ENCODE data around the gene KRT86. TPM values are rescaled to one million over a fixed set of nuclear protein-coding genes. Genes with fewer than 3 reads are reported as not detected.

KRT86 gene
- total RNA-seq, 1 donor from 2014 or later = 0.52 TPM

GRCh38 chr12:52333321-52333720, 58.9 kb downstream of the KRT86 start:
- H3K27ac ChIP-seq (ENCODE audit: low read depth, low read length) = no peak overlapping the region
- no peak overlapping the region for H3K9ac ChIP-seq (ENCODE audit: low read depth in 1 of 3, low read length in 3 of 3)
- no peak overlapping the region for H3K4me3 ChIP-seq (ENCODE audit: low read length in 3 of 3)
- peaks cover 4 to 8% (median 5%) of the 10 kb centered on the region in 3 donors for H3K27me3 ChIP-seq (ENCODE audit: control insufficient read depth in 3 of 3, insufficient read depth in 3 of 3, low read length in 3 of 3)
- H3K4me1 ChIP-seq (ENCODE audit: control insufficient read depth in 3 of 3, insufficient read depth in 3 of 3, low read length in 3 of 3) = no peaks in the 10 kb centered on the region
- peaks cover 0 to 2% (median 0%) of the 10 kb centered on the region in 3 donors for H3K9me3 ChIP-seq (ENCODE audit: control insufficient read depth in 3 of 3, low read length in 3 of 3)
- H3K36me3 ChIP-seq (ENCODE audit: control insufficient read depth in 3 of 3, insufficient read depth in 3 of 3, low read length in 3 of 3) = no peaks in the 10 kb centered on the region

- no peak overlapping the region for H3K4me3 ChIP-seq (ENCODE audit: low read length in 3 of 3)
- H3K9ac ChIP-seq (ENCODE audit: low read depth in 1 of 3, low read length in 3 of 3) = no peak overlapping the region
- no peaks in the 10 kb centered on the region for H3K4me1 ChIP-seq (ENCODE audit: control insufficient read depth in 3 of 3, insufficient read depth in 3 of 3, low read length in 3 of 3)
- no peak overlapping the region for H3K27ac ChIP-seq (ENCODE audit: low read depth, low read length)
- H3K9me3 ChIP-seq (ENCODE audit: control insufficient read depth in 3 of 3, low read length in 3 of 3) = peaks cover 0 to 2% (median 0%) of the 10 kb centered on the region in 3 donors
- no peaks in the 10 kb centered on the region for H3K36me3 ChIP-seq (ENCODE audit: control insufficient read depth in 3 of 3, insufficient read depth in 3 of 3, low read length in 3 of 3)
- peaks cover 5 to 7% (median 7%) of the 10 kb centered on the region in 3 donors for H3K27me3 ChIP-seq (ENCODE audit: control insufficient read depth in 3 of 3, insufficient read depth in 3 of 3, low read length in 3 of 3)
These were observed 59.7 kb downstream of the KRT86 start for GRCh38 chr12:52334185-52334584.

- H3K36me3 ChIP-seq (ENCODE audit: control insufficient read depth in 3 of 3, insufficient read depth in 3 of 3, low read length in 3 of 3) = no peaks in the 10 kb centered on the region
- H3K27me3 ChIP-seq (ENCODE audit: control insufficient read depth in 3 of 3, insufficient read depth in 3 of 3, low read length in 3 of 3) = peaks cover 3 to 9% (median 7%) of the 10 kb centered on the region in 3 donors
- H3K4me1 ChIP-seq (ENCODE audit: control insufficient read depth in 3 of 3, insufficient read depth in 3 of 3, low read length in 3 of 3) = no peaks in the 10 kb centered on the region
- H3K9ac ChIP-seq (ENCODE audit: low read depth in 1 of 3, low read length in 3 of 3) = no peak overlapping the region
- no peak overlapping the region for H3K27ac ChIP-seq (ENCODE audit: low read depth, low read length)
- H3K4me3 ChIP-seq (ENCODE audit: low read length in 3 of 3) = no peak overlapping the region
- peaks cover 0 to 2% (median 0%) of the 10 kb centered on the region in 3 donors for H3K9me3 ChIP-seq (ENCODE audit: control insufficient read depth in 3 of 3, low read length in 3 of 3)
These were observed 61.3 kb downstream of the KRT86 start for GRCh38 chr12:52335598-52336262.

DNA sequence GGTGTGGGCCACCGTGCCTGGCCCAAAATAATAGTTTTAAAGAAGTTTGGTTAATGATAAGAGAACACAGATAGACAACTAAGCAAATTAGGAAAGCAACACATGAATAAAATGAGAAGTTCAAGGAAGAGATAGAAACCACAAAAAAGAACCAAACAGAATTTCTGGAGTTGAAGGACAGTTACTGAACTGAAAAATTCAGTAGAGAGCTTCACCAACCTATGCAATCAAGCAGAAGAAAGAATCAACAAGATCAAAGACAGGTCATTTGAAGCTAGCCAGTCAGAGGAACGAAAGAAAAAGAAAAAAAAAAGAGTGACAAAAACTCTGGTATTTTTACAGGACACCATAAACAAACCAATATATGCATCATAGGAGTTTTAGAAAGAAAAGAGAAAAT, 62.2 kb downstream of the KRT86 start:
- Histone ChIP-seq H3K4me1 (ENCODE audit: control insufficient read depth in 3 of 3, insufficient read depth in 3 of 3, low read length in 3 of 3) (no peaks in the 10 kb centered on the region), H3K4me3 (ENCODE audit: low read length in 3 of 3) (no peak overlapping the region), H3K9me3 (ENCODE audit: control insufficient read depth in 3 of 3, low read length in 3 of 3) (peaks cover 0 to 5% (median 0%) of the 10 kb centered on the region in 3 donors), H3K27ac (ENCODE audit: low read depth, low read length) (no peak overlapping the region), H3K9ac (ENCODE audit: low read depth in 1 of 3, low read length in 3 of 3) (no peak overlapping the region), H3K27me3 (ENCODE audit: control insufficient read depth in 3 of 3, insufficient read depth in 3 of 3, low read length in 3 of 3) (peaks cover 4 to 9% (median 7%) of the 10 kb centered on the region in 3 donors), H3K36me3 (ENCODE audit: control insufficient read depth in 3 of 3, insufficient read depth in 3 of 3, low read length in 3 of 3) (no peaks in the 10 kb centered on the region)

DNA sequence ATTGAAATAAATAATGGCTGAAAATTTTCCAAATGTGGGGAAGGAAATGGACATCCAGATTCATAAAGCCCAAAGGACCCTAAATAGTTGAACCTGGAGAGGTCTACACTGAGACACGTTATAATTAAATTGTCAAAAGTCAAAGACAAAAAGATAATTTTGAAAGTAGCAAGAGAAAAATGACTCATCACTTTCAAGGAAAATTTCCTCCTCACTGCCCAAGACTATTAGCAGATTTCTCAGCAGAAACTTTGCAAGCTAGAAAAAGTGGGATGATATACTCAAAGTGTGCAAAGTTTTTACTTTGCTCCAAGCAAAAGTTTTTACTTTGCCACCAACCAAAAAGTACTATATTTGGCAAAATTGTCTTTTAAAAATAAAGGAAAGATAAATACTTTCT, 62.6 kb downstream of the KRT86 start:
- no peak overlapping the region for H3K9ac ChIP-seq (ENCODE audit: low read depth in 1 of 3, low read length in 3 of 3)
- H3K9me3 ChIP-seq (ENCODE audit: control insufficient read depth in 3 of 3, low read length in 3 of 3) = peaks cover 0 to 5% (median 0%) of the 10 kb centered on the region in 3 donors
- H3K27me3 ChIP-seq (ENCODE audit: control insufficient read depth in 3 of 3, insufficient read depth in 3 of 3, low read length in 3 of 3) = peaks cover 7 to 9% (median 8%) of the 10 kb centered on the region in 3 donors
- no peaks in the 10 kb centered on the region for H3K4me1 ChIP-seq (ENCODE audit: control insufficient read depth in 3 of 3, insufficient read depth in 3 of 3, low read length in 3 of 3)
- no peak overlapping the region for H3K4me3 ChIP-seq (ENCODE audit: low read length in 3 of 3)
- H3K27ac ChIP-seq (ENCODE audit: low read depth, low read length) = no peak overlapping the region
- H3K36me3 ChIP-seq (ENCODE audit: control insufficient read depth in 3 of 3, insufficient read depth in 3 of 3, low read length in 3 of 3) = no peaks in the 10 kb centered on the region

GRCh38 chr12:52338241-52338960, 64.0 kb downstream of the KRT86 start:
- Histone ChIP-seq H3K4me1 (ENCODE audit: control insufficient read depth in 3 of 3, insufficient read depth in 3 of 3, low read length in 3 of 3) (no peaks in the 10 kb centered on the region), H3K27me3 (ENCODE audit: control insufficient read depth in 3 of 3, insufficient read depth in 3 of 3, low read length in 3 of 3) (peaks cover 7 to 12% (median 10%) of the 10 kb centered on the region in 3 donors), H3K36me3 (ENCODE audit: control insufficient read depth in 3 of 3, insufficient read depth in 3 of 3, low read length in 3 of 3) (no peaks in the 10 kb centered on the region), H3K4me3 (ENCODE audit: low read length in 3 of 3) (no peak overlapping the region), H3K9me3 (ENCODE audit: control insufficient read depth in 3 of 3, low read length in 3 of 3) (peaks cover 7 to 13% (median 8%) of the 10 kb centered on the region in 3 donors), H3K9ac (ENCODE audit: low read depth in 1 of 3, low read length in 3 of 3) (no peak overlapping the region), H3K27ac (ENCODE audit: low read depth, low read length) (no peak overlapping the region)

DNA sequence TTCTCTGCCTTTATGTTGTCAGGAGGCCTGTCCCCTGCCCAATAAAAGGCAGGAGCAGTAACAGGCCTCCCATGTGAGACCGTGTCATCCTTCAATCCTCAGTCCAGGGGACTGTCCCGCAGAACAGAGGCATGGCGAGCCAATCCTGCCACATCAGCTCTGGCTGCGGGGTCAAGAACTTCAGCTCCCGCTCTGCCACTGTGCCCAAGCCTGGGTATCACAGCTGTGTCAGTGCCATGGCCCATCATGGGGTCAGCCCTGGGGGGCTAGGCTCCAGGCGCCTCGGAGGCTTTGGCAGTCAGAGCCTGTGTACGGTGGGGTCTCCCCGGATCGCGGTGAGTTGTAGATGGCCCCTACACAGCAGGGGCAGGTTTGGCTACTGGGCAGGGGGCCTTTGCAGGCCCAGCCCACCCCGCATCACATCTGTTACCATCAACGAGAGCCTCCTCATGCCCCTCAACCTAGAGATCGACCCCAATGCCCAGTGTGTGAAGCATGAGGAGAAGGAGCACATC, 66.7 kb downstream of the KRT86 start:
- H3K27ac ChIP-seq (ENCODE audit: low read depth, low read length) = no peak overlapping the region
- no peak overlapping the region for H3K4me3 ChIP-seq (ENCODE audit: low read length in 3 of 3)
- no peaks in the 10 kb centered on the region for H3K4me1 ChIP-seq (ENCODE audit: control insufficient read depth in 3 of 3, insufficient read depth in 3 of 3, low read length in 3 of 3)
- H3K27me3 ChIP-seq (ENCODE audit: control insufficient read depth in 3 of 3, insufficient read depth in 3 of 3, low read length in 3 of 3) = peaks cover 7 to 10% (median 9%) of the 10 kb centered on the region in 3 donors
- H3K9ac ChIP-seq (ENCODE audit: low read depth in 1 of 3, low read length in 3 of 3) = no peak overlapping the region
- H3K36me3 ChIP-seq (ENCODE audit: control insufficient read depth in 3 of 3, insufficient read depth in 3 of 3, low read length in 3 of 3) = no peaks in the 10 kb centered on the region
- H3K9me3 ChIP-seq (ENCODE audit: control insufficient read depth in 3 of 3, low read length in 3 of 3) = peaks cover 11 to 19% (median 16%) of the 10 kb centered on the region in 3 donors

DNA sequence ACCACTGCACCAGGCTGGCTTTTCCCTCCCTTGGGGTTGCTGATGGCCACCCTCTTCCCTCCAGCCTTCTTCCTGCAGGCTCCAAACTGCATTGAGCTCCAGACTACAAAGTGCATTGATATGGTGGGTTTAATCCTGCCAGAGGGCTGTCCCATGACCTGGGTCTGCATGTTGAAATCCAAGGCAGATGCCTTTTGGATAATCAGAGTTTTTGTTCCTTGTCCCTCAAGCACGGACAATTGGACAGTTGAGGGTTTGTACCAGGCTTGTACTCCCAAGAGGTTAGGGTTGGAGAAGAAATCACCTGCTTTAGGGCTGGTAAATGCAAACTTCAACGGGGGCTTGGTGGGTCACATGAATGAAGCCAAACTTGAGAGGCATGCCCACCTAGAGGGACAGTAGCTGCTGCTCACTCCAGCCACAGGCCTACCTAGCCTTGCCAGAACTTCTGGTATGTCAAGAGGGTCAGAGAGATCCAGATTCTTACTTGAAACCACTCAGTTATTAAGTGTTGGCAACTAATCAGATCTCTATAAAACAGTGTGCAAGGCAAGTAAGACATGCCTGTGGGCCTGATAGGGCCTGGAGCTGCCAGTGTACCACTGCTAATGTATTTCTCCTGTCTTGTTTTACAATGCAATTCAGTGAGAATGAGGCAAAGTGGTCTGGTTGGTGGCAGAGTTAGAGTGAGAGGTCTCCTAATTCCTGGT, 68.5 kb downstream of the KRT86 start:
- Histone ChIP-seq H3K27ac (ENCODE audit: low read depth, low read length) (no peak overlapping the region), H3K4me3 (ENCODE audit: low read length in 3 of 3) (no peak overlapping the region), H3K4me1 (ENCODE audit: control insufficient read depth in 3 of 3, insufficient read depth in 3 of 3, low read length in 3 of 3) (no peaks in the 10 kb centered on the region), H3K27me3 (ENCODE audit: control insufficient read depth in 3 of 3, insufficient read depth in 3 of 3, low read length in 3 of 3) (peaks cover 7 to 10% (median 9%) of the 10 kb centered on the region in 3 donors), H3K9ac (ENCODE audit: low read depth in 1 of 3, low read length in 3 of 3) (no peak overlapping the region), H3K9me3 (ENCODE audit: control insufficient read depth in 3 of 3, low read length in 3 of 3) (peaks cover 11 to 19% (median 16%) of the 10 kb centered on the region in 3 donors), H3K36me3 (ENCODE audit: control insufficient read depth in 3 of 3, insufficient read depth in 3 of 3, low read length in 3 of 3) (no peaks in the 10 kb centered on the region)

GRCh38 chr12:52343550-52343949, 69.1 kb downstream of the KRT86 start:
- Histone ChIP-seq H3K4me1 (ENCODE audit: control insufficient read depth in 3 of 3, insufficient read depth in 3 of 3, low read length in 3 of 3) (no peaks in the 10 kb centered on the region), H3K4me3 (ENCODE audit: low read length in 3 of 3) (no peak overlapping the region), H3K36me3 (ENCODE audit: control insufficient read depth in 3 of 3, insufficient read depth in 3 of 3, low read length in 3 of 3) (no peaks in the 10 kb centered on the region), H3K27ac (ENCODE audit: low read depth, low read length) (no peak overlapping the region), H3K9me3 (ENCODE audit: control insufficient read depth in 3 of 3, low read length in 3 of 3) (peaks cover 11 to 19% (median 16%) of the 10 kb centered on the region in 3 donors), H3K27me3 (ENCODE audit: control insufficient read depth in 3 of 3, insufficient read depth in 3 of 3, low read length in 3 of 3) (peaks cover under 1 to 10% (median 9%) of the 10 kb centered on the region in 3 donors), H3K9ac (ENCODE audit: low read depth in 1 of 3, low read length in 3 of 3) (no peak overlapping the region)
